Tibial nerve (tissue), 4 donors: ENCODE data around the gene CALD1. TPM values are rescaled to one million over a fixed set of nuclear protein-coding genes. Genes with fewer than 3 reads are reported as not detected.

ENCODE experiments used
- DNase-seq, 2 donors: peaks; one replicate each; pipeline ENCODE4 v3.0.0-alpha.2; 2019; ENCODE audit warnings: low spot score in 2 of 2
- H3K27ac ChIP-seq, 4 donors: fragments of 200-600 bp; sonication (generic) in 3 of 4; one replicate each; pipeline ENCODE4 v1.5.1; 2017 to 2019; ENCODE audit warnings: mild to moderate bottlenecking in 1 of 4
- H3K27me3 ChIP-seq, 2 donors: fragments of 200-600 bp; sonication (generic) in 1 of 2; one replicate each; pipeline versions ENCODE4 v1.5.1 to v1.6.0; 2017 to 2019
- H3K36me3 ChIP-seq, 3 donors: fragments of 200-600 bp; sonication (generic); one replicate each; pipeline ENCODE4 v1.5.1; 2018 to 2019
- H3K4me1 ChIP-seq, 4 donors: fragments of 200-600 bp; sonication (generic) in 3 of 4; one replicate each; pipeline ENCODE4 v1.5.1; 2017 to 2019
- H3K4me3 ChIP-seq, 4 donors: fragments of 200-600 bp; sonication (generic) in 3 of 4; one replicate each; pipeline ENCODE4 v1.5.1; 2017 to 2019; ENCODE audit warnings: mild to moderate bottlenecking in 1 of 4, moderate library complexity in 1 of 4
- H3K9me3 ChIP-seq, 4 donors: fragments of 200-600 bp; sonication (generic) in 3 of 4; one replicate each; pipeline ENCODE4 v1.5.1; 2017 to 2019
- EP300 ChIP-seq, 2 donors: sonication (generic); formaldehyde crosslinking; IDR thresholded peaks; one replicate each; pipeline ENCODE4 v1.6.1; 2017; ENCODE audit warnings: antibody characterized with exemption in 2 of 2, mild to moderate bottlenecking in 1 of 2
- POLR2A ChIP-seq, 2 donors: fragments of 450-650 bp; IDR thresholded peaks; one replicate each; pipeline ENCODE4 v1.6.1; 2017; ENCODE audit warnings: antibody characterized with exemption in 2 of 2, mild to moderate bottlenecking in 2 of 2, moderate library complexity in 2 of 2
- WGBS, 2 donors: methylation state at CpG; one replicate each; pipeline ENCODE4 v1.1.5; 2018; 5-methylcytosine and 5-hydroxymethylcytosine counted together
- total RNA-seq, 4 donors: library from RNA; depleted of rRNA; stranded (reverse); fragments of >200 nt; gene quantifications; one replicate each; pipeline ENCODE4 v1.1.0, GENCODE V29; 2016
- TF ChIP-seq, protein P1 (sequence below), 5 experiments: fragments of 200-600 bp in 3 of 5; fragments of 450-650 bp in 2 of 5; sonication (generic) in 3 of 5; IDR thresholded peaks; one replicate each; pipeline ENCODE4 v1.5.1; 2016 to 2019; ENCODE audit warnings: antibody characterized with exemption in 5 of 5, mild to moderate bottlenecking in 3 of 5, moderate library complexity in 2 of 5

CALD1 gene
- total RNA-seq, 4 donors from 2014 or later: 320 to 870 (median 433) TPM

DNA sequence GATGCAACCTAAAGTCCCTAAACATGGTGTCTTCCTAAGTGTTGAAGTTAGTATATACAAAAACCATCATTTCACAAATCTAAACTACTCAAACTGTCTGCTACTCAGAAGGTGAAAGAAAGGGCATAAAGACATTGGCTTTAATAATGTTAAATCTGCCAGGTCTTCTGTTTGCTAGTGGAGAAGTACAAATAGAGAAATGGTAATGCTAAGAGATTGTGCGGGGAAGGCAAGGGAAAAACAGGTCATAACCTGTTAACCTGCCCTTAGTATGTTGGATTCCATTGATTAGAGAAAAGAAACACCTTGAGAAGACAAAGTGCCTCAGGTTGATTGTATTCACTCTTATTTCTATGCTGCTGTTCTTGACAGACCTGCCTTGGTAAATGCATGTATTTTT, 80.3 kb downstream of the CALD1 start:
- TF ChIP-seq, protein P1, sequence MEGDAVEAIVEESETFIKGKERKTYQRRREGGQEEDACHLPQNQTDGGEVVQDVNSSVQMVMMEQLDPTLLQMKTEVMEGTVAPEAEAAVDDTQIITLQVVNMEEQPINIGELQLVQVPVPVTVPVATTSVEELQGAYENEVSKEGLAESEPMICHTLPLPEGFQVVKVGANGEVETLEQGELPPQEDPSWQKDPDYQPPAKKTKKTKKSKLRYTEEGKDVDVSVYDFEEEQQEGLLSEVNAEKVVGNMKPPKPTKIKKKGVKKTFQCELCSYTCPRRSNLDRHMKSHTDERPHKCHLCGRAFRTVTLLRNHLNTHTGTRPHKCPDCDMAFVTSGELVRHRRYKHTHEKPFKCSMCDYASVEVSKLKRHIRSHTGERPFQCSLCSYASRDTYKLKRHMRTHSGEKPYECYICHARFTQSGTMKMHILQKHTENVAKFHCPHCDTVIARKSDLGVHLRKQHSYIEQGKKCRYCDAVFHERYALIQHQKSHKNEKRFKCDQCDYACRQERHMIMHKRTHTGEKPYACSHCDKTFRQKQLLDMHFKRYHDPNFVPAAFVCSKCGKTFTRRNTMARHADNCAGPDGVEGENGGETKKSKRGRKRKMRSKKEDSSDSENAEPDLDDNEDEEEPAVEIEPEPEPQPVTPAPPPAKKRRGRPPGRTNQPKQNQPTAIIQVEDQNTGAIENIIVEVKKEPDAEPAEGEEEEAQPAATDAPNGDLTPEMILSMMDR (IDR thresholded peaks at IDR 0.05): no peak
- TF ChIP-seq EP300 (IDR thresholded peaks at IDR 0.05) (no peak), POLR2A (IDR thresholded peaks at IDR 0.05) (no peak)
- WGBS, 2 donors: 68 to 76% methylated on average over 1 of the region's 1 CpG
- H3K9me3 ChIP-seq: no peaks in the 10 kb centered on the region
- no peaks in the 10 kb centered on the region for H3K36me3 ChIP-seq
- no peak overlapping the region for H3K4me3 ChIP-seq
- H3K27ac ChIP-seq: no peak overlapping the region
- no peaks in the 10 kb centered on the region for H3K27me3 ChIP-seq
- no peak for DNase-seq
- peaks cover 0 to 41% (median 4%) of the 10 kb centered on the region in 4 donors for H3K4me1 ChIP-seq

DNA sequence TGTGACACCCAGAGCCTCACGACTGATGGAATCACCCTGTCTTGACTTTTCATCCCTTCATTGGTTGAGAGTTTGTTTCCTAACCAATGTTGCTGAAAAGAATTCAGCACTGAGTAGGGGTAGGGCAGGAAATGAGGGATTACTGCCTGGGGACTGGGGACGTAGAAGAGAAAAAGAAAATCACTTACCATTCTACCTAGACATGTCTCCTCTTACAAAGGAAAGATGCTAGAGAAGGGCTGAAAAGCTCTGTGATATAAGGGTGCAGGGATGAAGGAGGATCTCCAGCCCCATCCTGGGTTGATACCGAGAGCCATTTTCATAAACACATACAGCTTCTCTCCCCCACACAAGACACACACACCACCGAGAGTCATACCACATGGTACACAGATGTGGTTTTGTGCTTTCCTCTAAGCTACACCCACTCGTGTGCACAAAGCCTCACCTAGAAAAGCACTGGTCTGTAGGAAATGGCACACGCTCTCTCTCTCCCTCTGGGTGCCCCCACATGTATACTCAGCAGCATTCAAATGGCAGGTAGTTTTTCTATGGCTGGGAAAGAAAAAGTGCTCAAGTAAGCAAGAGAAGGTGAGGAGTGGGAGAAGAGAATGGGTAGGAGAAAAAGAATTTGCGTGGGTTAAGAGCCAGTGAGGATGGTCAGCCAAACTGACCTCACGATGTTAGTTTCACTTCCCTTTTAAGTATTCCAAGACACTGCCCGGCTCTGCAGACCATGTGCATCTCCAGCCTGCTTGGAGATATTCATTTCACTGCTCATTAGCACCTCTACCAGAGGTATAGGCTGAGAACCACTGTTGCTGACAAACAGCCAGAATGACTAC, 85.8 kb downstream of the CALD1 start:
- WGBS, 2 donors: 27 to 28% methylated on average over 9 of the region's 9 CpGs
- peak overlapping the region in 3 of 4 donors; percentile 12 to 36 (median 16) for H3K4me3 ChIP-seq
- peak overlapping the region in 3 of 4 donors; percentile 25 to 84 (median 80) for H3K27ac ChIP-seq
- DNase-seq: no peak
- peaks cover 0 to 7% (median 0%) of the 10 kb centered on the region in 3 donors for H3K36me3 ChIP-seq
- no peaks in the 10 kb centered on the region for H3K9me3 ChIP-seq
- H3K4me1 ChIP-seq: peaks cover 0 to 30% (median 12%) of the 10 kb centered on the region in 4 donors
- H3K27me3 ChIP-seq: no peaks in the 10 kb centered on the region
- TF ChIP-seq POLR2A (IDR thresholded peaks at IDR 0.05): no peak
- TF ChIP-seq EP300 (IDR thresholded peaks at IDR 0.05): peak in 1 of 2 donors; percentile 17

GRCh38 chr7:134866617-134867016, 87.2 kb downstream of the CALD1 start:
- TF ChIP-seq, protein P1 (IDR thresholded peaks at IDR 0.05): no peak
- TF ChIP-seq EP300 (IDR thresholded peaks at IDR 0.05) (no peak), POLR2A (IDR thresholded peaks at IDR 0.05) (no peak)
- Histone ChIP-seq H3K27ac (peak overlapping the region in 3 of 4 donors; percentile 25 to 84 (median 80)), H3K4me1 (peaks cover 0 to 32% (median 12%) of the 10 kb centered on the region in 4 donors), H3K4me3 (no peak overlapping the region), H3K27me3 (no peaks in the 10 kb centered on the region), H3K9me3 (no peaks in the 10 kb centered on the region), H3K36me3 (peaks cover 0 to 7% (median 0%) of the 10 kb centered on the region in 3 donors)
- WGBS, 2 donors: 12 to 20% methylated on average over 8 of the region's 8 CpGs
- no peak for DNase-seq

DNA sequence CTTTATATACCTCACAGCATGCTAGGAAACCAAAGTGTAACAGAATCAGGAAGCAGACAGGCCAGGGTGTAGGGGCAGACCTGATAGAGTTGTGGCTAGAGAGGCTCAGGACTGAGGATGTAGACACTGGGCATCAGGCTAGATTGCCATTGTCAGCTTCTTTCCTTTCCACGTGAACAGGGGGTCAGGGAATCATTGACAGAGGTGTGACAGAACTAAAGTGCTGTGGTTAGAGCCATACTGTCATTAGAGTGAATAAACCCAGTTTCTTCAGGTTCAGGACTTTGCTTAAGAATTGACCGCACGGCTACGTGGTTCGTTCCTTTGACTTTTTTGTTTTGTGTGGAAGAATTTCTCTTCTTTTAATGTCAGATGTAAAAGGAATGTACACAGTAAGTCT, 90.7 kb downstream of the CALD1 start:
- H3K27me3 ChIP-seq: no peaks in the 10 kb centered on the region
- 89 to 90% methylated on average over 5 of the region's 5 CpGs for WGBS, 2 donors
- no peaks in the 10 kb centered on the region for H3K9me3 ChIP-seq
- no peak for DNase-seq
- H3K4me1 ChIP-seq: peaks cover 0 to 55% (median 11%) of the 10 kb centered on the region in 4 donors
- peak overlapping the region in 1 of 4 donors; percentile 8 for H3K27ac ChIP-seq
- TF ChIP-seq, protein P1 (IDR thresholded peaks at IDR 0.05): no peak
- no peak for TF ChIP-seq EP300 (IDR thresholded peaks at IDR 0.05)
- TF ChIP-seq POLR2A (IDR thresholded peaks at IDR 0.05): no peak
- H3K36me3 ChIP-seq: peaks cover 0 to 7% (median 0%) of the 10 kb centered on the region in 3 donors
- no peak overlapping the region for H3K4me3 ChIP-seq

- Histone ChIP-seq H3K4me3 (no peak overlapping the region), H3K4me1 (peaks cover 0 to 53% (median 8%) of the 10 kb centered on the region in 4 donors), H3K27ac (peak overlapping the region in 1 of 4 donors; percentile 8), H3K36me3 (peaks cover 0 to 7% (median 0%) of the 10 kb centered on the region in 3 donors), H3K9me3 (no peaks in the 10 kb centered on the region), H3K27me3 (no peaks in the 10 kb centered on the region)
- TF ChIP-seq, protein P1 (IDR thresholded peaks at IDR 0.05): no peak
- TF ChIP-seq POLR2A (IDR thresholded peaks at IDR 0.05) (no peak), EP300 (IDR thresholded peaks at IDR 0.05) (no peak)
- WGBS, 2 donors: 88 to 98% methylated on average over 1 of the region's 1 CpG
- DNase-seq: no peak
These were observed 91.3 kb downstream of the CALD1 start for GRCh38 chr7:134870781-134871180.
